Left renal cortex interstitium (tissue), 4 donors: Measurements from ENCODE around the gene KRTAP10-4. TPM values are rescaled to one million over a fixed set of nuclear protein-coding genes. Genes with fewer than 3 reads are reported as not detected.
A peak's percentile ranks its signal among the peaks of the same experiment; 100 is the strongest.
"Not testable (repeated sequence)": the region's sequence is repeated elsewhere in the genome, so short reads cannot be mapped to it uniquely, and the experiment has no call there.

Experiments used
- DNase-seq, 4 donors: peaks; one replicate each; pipeline ENCODE4 v3.0.0-alpha.2; 2013; ENCODE audit warnings: low read depth in 4 of 4, low spot score in 2 of 4, missing footprints in 1 of 4
- polyA plus RNA-seq, 4 donors: library from polyadenylated mRNA; unstranded; fragments of 120-200 nt; gene quantifications; one replicate each; pipeline ENCODE4 v1.2.1, GENCODE V29; 2013; ENCODE audit not compliant: insufficient read length in 4 of 4

Gene KRTAP10-4
- polyA plus RNA-seq, 4 donors = not detected

DNA sequence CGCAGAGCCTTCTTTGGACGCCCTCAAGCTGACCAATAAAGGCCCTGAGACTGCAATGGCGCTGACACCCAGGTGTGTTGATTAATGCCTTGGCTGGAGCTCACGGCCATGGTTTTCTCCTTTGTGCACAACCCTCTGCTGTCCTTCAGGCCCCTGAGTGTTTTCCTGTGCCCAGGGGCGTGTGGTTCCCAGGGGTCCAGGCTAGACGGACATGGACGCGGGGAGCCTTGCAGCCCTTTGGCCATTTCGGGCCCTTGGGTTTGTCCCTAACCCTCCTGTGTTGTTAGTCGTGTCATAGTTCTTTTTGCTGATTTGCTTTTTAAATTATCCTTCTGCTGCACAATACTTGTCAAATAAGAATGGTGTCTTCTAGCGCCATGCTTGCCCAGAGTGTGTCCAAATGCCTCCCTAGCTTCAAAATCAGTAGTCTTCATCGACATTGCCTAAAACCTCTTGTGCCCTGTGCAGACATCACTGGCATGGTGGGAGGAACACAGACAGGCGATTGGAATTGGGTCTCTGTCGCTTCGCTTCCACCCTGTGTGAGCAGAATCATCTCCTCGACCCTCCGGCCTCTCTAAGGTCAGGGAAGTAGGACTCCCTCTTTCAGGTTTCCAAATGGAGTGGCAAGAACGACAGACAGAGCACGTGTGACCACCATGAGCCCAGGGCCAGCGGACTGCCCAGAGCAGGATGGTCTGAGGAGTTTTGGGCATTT lies 1.9 kb downstream of the KRTAP10-4 start:
- no peak for DNase-seq

DNA sequence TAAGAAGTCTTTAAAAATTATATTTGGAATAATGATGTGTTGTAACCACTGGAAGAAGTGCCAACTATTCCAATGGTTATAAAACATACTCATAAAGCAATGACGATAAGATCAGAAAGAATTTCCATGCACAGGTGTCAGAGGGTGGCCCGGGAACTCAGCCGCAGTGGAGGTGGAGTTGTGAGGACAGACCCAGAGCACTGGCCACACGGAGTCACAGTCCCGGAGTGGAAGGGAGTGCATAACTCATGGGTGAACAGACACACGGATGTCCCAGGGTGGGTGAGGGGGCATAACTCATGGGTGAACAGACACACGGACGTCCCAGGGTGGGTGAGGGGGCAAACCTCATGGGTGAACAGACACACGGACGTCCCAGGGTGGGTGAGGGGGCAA lies 2.5 kb downstream of the KRTAP10-4 start:
- DNase-seq = no peak

DNA sequence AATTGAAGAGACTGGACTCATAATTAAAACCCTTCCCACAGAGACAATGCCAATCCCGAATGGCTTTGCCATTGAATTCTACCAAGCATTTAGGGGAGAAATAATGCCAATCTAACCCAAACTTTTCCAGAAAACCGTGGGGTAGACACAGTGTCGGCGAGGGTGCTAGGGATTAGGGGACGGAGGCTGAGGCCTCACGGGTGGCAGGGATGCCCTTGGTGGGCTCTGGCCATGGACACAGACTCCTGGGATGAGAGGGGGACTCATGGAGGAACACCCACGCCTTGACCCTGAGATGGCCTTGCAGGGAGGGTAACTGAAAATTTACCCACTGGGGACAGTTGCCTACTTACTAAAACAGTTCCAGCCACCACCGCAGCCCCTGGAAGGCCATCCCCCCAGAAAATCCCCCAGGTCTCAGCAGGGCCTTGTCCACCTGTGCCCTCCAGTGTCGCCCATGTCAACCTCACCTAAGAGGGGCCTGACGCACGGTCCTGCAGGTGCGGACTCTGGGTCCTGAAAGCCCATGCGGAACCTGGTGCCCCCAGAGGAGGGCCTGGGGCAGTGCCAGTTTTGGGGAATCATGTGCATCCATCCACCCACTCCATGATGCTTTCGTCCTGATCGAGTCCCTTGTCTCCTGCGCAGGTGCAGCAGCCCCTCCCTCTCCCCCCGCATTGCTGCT lies 5.0 kb downstream of the KRTAP10-4 start:
- DNase-seq = no peak

DNA sequence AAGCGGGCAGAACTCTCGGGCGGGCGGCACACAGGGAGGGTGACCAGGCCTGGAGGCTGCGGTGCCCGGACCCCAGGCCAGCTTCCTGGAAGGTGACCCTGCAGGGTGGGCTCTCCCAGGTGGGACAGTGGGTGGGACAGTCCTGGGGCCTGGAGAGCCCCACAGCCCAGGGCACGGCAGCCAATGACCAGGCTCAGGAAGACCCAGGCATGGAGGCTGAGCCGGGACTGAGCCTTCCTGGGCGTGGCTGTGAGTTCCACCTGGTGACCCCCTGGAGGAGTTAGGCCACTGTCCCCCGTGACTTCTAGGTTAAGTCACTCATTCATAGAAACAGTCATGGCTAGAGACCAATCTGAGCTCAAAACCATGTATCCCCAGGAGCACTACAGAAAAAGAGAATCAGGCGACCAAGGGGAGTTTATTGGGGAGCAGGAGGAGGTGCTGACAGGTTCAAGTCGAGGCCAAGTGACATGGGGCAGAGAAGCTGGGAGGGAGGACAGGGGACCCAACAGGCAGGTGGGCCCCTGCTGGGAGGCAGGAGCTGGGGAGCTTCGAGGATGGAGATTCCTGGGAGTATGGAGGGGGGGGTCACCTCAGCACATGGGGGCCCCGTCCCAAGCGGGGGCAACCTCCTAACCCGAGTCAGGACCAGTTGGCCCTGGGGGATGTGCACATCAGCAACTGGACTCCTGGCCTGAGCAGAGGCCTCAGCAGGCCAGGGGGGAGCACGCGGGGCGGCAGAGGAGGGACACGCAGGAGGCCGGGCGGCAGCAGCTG lies 5.7 kb downstream of the KRTAP10-4 start:
- no peak for DNase-seq

- no peak for DNase-seq
Measured at GRCh38 chr21:44579833-44580144, 6.3 kb downstream of the KRTAP10-4 start.

GRCh38 chr21:44580231-44580821 lies 6.8 kb downstream of the KRTAP10-4 start, which contains the start of gene KRTAP10-5:
Gene KRTAP10-5, minus strand, starts transcription at chr21:44580604. Its CDS starts 26 bp downstream, at chr21:44580578.
- not testable (repeated sequence) for DNase-seq

- DNase-seq = no peak
Measured at GRCh38 chr21:44581158-44581557, 7.6 kb downstream of the KRTAP10-4 start.

GRCh38 chr21:44582055-44582454 lies 8.5 kb downstream of the KRTAP10-4 start:
- no peak for DNase-seq

GRCh38 chr21:44583089-44583799 lies 9.7 kb downstream of the KRTAP10-4 start:
- peak in 1 of 4 donors; percentile 16 for DNase-seq

DNA sequence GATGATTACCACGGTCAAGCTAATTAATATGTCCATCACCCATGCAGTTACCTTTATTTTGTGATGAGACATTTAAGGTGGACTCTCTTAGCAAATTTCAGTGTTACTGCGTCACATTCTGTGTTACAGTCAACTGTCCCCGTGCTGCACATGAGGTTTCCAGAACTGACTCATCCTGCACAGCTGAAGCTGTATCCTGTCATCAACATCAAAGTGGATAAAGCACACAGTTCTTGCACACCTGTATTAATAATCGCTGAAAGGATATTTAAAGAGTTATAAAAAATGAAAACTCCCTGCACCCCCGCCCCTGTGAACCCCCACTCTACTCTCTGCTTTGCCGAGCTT lies 10.2 kb downstream of the KRTAP10-4 start:
- DNase-seq = no peak

GRCh38 chr21:44585892-44586291 lies 12.4 kb downstream of the KRTAP10-4 start:
- DNase-seq = no peak

GRCh38 chr21:44589094-44589493 lies 15.6 kb downstream of the KRTAP10-4 start:
- no peak for DNase-seq

GRCh38 chr21:44589586-44590305 lies 16.2 kb downstream of the KRTAP10-4 start:
- DNase-seq = no peak

DNA sequence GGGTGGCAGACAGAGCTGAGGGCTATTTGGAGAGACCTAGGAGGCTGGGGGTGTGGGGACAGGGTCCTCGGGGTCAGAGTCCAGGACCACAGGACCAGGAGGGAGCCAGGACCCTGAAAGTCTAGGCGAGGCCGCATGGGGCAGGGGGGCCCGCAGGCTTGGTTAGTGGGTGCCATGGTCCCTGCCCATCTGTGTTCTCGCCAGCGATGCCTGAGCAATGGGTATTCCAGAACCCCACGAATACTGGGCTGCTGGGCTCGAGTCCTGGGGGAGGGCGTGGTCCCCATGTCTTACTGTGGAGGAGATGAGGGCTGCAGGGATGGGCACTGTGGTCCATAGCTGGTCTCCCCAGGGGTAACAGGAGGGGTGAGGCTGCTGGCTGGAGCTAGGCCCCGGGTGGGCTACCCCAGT lies 16.8 kb downstream of the KRTAP10-4 start:
- no peak for DNase-seq

DNA sequence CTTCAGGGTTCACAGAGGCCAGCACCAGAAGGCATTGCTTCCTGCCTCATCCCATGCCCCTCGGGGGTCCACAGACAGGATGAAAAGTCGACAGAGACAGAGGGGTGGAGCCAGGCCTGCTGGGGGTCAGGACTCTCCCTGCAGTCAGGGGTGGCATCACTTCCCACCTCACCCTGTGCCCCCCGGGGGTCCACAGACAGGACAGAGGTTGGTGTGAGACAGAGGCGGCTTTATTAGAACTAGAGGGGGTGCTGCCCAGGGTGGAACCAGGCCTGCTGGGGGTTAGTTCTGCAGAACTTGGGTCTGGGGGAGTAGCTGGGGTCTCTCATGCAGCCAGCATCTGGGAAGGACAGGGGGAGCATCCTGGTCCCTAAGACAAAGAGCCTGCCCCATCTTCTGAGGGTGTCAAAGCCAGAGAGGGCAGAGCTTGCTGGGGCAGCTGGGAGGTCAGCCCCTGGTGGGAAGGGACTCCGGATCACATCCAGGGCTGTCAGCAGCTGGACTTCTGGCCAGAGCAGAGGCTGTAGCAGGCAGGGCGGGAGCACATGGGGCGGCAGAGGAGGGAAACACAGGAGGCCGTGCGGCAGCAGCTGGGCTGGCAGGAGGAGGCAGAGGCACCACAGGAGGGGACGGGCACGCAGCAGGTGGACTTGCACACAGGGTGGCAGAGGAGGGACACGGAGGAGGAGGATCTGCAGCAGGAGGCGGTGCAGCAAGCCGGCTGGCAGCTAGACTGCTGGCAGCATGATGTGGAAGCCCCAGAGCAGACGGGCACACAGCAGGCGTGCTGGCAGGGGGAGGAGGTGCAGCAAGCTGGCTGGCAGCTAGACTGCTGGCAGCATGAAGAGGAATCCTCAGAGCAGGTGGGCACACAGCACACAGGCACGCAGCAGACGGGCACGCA lies 17.6 kb downstream of the KRTAP10-4 start:
- DNase-seq = not testable (repeated sequence)

GRCh38 chr21:44591801-44592130 lies 18.2 kb downstream of the KRTAP10-4 start:
- not testable (repeated sequence) for DNase-seq

DNA sequence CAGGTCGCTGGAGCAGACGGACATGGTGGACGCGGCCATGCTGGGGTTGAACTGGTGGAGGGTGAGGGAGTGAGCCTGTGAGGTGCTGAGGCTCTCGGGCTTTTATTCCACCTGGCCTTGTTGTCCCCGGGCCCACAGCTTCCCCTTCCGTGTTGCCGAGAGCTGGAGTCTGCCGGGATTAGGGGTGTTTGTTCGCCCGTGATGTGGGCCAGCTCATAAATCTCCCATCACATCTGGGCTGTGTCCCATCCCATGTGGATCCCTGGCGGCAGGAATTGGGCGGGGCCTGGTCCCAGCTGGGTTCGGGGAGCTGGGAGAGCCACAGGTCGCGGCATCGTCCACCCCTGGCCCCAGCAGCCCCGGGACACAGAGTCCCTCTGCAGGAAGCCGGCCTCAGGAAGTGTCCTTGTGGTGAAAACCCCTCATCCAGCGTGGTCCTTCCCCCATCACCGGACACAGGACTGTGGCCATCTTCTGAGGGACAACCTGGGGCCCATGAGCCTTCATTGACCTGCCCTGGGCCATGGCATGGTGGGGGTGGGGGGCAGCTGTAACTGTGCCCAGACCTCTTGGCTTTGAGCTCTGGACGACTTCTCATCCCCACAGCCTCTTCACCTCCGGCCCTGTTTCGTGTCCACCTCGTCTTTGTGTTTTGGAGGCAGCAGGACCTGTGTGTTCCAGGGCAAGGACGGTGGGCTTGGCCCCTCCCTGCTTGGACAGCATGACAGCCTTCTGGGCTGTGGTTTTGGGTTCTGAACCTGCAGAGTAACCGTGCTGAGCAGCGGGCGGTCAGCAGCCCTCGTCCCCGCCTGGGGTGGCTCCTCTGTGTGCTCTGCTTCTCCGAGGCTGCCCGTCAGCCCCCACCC lies 19.1 kb downstream of the KRTAP10-4 start, which contains the start of gene KRTAP10-6:
Gene KRTAP10-6, minus strand, starts transcription at position 60 of the 866 bp plus-strand sequence. Its CDS starts 21 bp downstream, at position 39.
- no peak for DNase-seq
